SK-N-SH (cell line): ENCODE data around the gene NUP42. TPM values are rescaled to one million over a fixed set of nuclear protein-coding genes. Genes with fewer than 3 reads are reported as not detected.
"Not testable (repeated sequence)": the region's sequence is repeated elsewhere in the genome, so short reads cannot be mapped to it uniquely, and the experiment has no call there.

ENCODE experiments used
- CTCF ChIA-PET: fragments of 300-600, 350-600 bp; formaldehyde crosslinking; extraction: SDS; loops from one replicate; lab custom pipeline; 2021; lab: Yijun Ruan, JAX
- POLR2A ChIA-PET: fragments of 350-600 bp; sonication (Branson Sonifier 250); formaldehyde crosslinking; extraction: SDS; loops from one replicate; lab custom pipeline; 2020; ENCODE audit warnings: antibody characterized with exemption, inconsistent platforms; lab: Yijun Ruan, JAX
- DNase-seq: peaks from one replicate; pipeline ENCODE4 v3.0.0; 2012
- H2AFZ ChIP-seq: fragments of 200-600 bp; sonication (generic); 2 replicates; pipeline ENCODE4 v1.8.1; 2016; ENCODE audit warnings: antibody characterized with exemption, mild to moderate bottlenecking, low read depth
- H3F3A ChIP-seq: fragments of 200-600 bp; sonication (generic); replicated peaks from 2 replicates; pipeline ENCODE3; 2016; ENCODE audit warnings: antibody characterized with exemption, mild to moderate bottlenecking; ENCODE audit not compliant: insufficient read depth
- H3K27ac ChIP-seq, 2 experiments: fragments of 200-500 bp in 1 of 2; fragments of 200-600 bp in 1 of 2; sonication (Bioruptor generic) in 1 of 2; sonication (generic), shearing (Covaris generic) in 1 of 2; 2 replicates each; pipeline versions ENCODE4 v1.5.1 to v1.6.1; 2014 to 2016; ENCODE audit warnings: low read depth in 2 of 2, inconsistent platforms in 1 of 2, low read length in 1 of 2, mild to moderate bottlenecking in 1 of 2, mixed read lengths in 1 of 2
- H3K27me3 ChIP-seq: fragments of 200-600 bp; sonication (generic), shearing (Covaris generic); 2 replicates; pipeline ENCODE4 v1.6.1; 2016; ENCODE audit warnings: mixed run types; ENCODE audit not compliant: insufficient read depth
- H3K36me3 ChIP-seq, 2 experiments: fragments of 200-500 bp in 1 of 2; fragments of 200-600 bp in 1 of 2; sonication (Bioruptor generic) in 1 of 2; sonication (generic) in 1 of 2; replicated peaks in 1 of 2; 2 replicates each; pipeline versions ENCODE3 to v1.5.1; 2014 to 2016; ENCODE audit warnings: low read length in 1 of 2, mild to moderate bottlenecking in 1 of 2; ENCODE audit not compliant: insufficient read depth in 2 of 2, control insufficient read depth in 1 of 2
- H3K4me1 ChIP-seq, 2 experiments: fragments of 200-500 bp in 1 of 2; fragments of 200-600 bp in 1 of 2; sonication (Bioruptor generic) in 1 of 2; sonication (generic), shearing (Covaris generic) in 1 of 2; 2 replicates each; pipeline versions ENCODE4 v1.5.1 to v1.6.1; 2014 to 2016; ENCODE audit warnings: low read depth in 1 of 2, low read length in 1 of 2, mixed run types in 1 of 2; ENCODE audit not compliant: insufficient read depth in 2 of 2, control insufficient read depth in 1 of 2
- H3K4me2 ChIP-seq: fragments of 200-600 bp; sonication (generic), shearing (Covaris generic); 2 replicates; pipeline ENCODE4 v1.6.1; 2017; ENCODE audit warnings: mixed run types
- H3K4me3 ChIP-seq, 2 experiments: fragments of 200-500 bp in 1 of 2; fragments of 200-600 bp in 1 of 2; sonication (Bioruptor generic) in 1 of 2; sonication (generic), shearing (Covaris generic) in 1 of 2; 2 replicates each; pipeline versions ENCODE4 v1.5.1 to v1.8.1; 2014 to 2016; ENCODE audit warnings: low read depth in 2 of 2, inconsistent platforms in 1 of 2, low read length in 1 of 2, mild to moderate bottlenecking in 1 of 2, mixed read lengths in 1 of 2, moderate library complexity in 1 of 2
- H3K79me2 ChIP-seq: fragments of 200-600 bp; sonication (generic); 2 replicates; pipeline ENCODE4 v1.8.1; 2017; ENCODE audit warnings: mild to moderate bottlenecking; ENCODE audit not compliant: insufficient read depth
- H3K9ac ChIP-seq: fragments of 200-600 bp; sonication (generic); 2 replicates; pipeline ENCODE4 v1.6.1; 2017; ENCODE audit warnings: mixed run types
- H3K9me2 ChIP-seq: fragments of 200-600 bp; sonication (generic); 2 replicates; pipeline ENCODE4 v1.6.1; 2017; ENCODE audit warnings: mixed run types
- H3K9me3 ChIP-seq: fragments of 200-600 bp; sonication (generic); 2 replicates; pipeline ENCODE4 v1.6.1; 2017; ENCODE audit warnings: mixed run types, mild to moderate bottlenecking, moderate library complexity
- H4K20me1 ChIP-seq: fragments of 200-600 bp; sonication (generic); 2 replicates; pipeline ENCODE4 v1.6.1; 2017; ENCODE audit warnings: mild to moderate bottlenecking, mixed run types; ENCODE audit not compliant: insufficient read depth
- CHD2 ChIP-seq: fragments of 150-350 bp; IDR thresholded peaks from 2 replicates; pipeline ENCODE4 v1.6.1; 2018; ENCODE audit warnings: low read length; ENCODE audit not compliant: partially characterized antibody
- ELF1 ChIP-seq: IDR thresholded peaks from 2 replicates; pipeline ENCODE4 v1.4.0; 2012
- FOSL2 ChIP-seq: IDR thresholded peaks from 2 replicates; pipeline ENCODE4 v1.4.0; 2012; ENCODE audit warnings: low read depth, mild to moderate bottlenecking, moderate library complexity, borderline replicate concordance
- GATA2 ChIP-seq: sonication (generic); formaldehyde crosslinking; IDR thresholded peaks from 2 replicates; pipeline ENCODE4 v1.5.0; 2020; ENCODE audit warnings: mild to moderate bottlenecking, missing genetic modification reagents
- MEF2A ChIP-seq: IDR thresholded peaks from 2 replicates; pipeline ENCODE4 v1.4.0; 2012; ENCODE audit warnings: low read depth, borderline replicate concordance
- NFIC ChIP-seq: IDR thresholded peaks from 2 replicates; pipeline ENCODE4 v1.4.0; 2012; ENCODE audit warnings: borderline replicate concordance
- NRF1 ChIP-seq: IDR thresholded peaks from 2 replicates; pipeline ENCODE4 v1.6.1; 2012; ENCODE audit warnings: low read depth, mild to moderate bottlenecking, low read length
- POLR2AphosphoS5 ChIP-seq: IDR thresholded peaks from 2 replicates; pipeline ENCODE4 v1.6.1; 2012; ENCODE audit warnings: low read depth, low read length
- RCOR1 ChIP-seq: fragments of 150-350 bp; IDR thresholded peaks from 2 replicates; pipeline ENCODE4 v1.6.1; 2017; ENCODE audit warnings: antibody characterized with exemption, low read length
- RFX5 ChIP-seq: IDR thresholded peaks from 2 replicates; pipeline ENCODE4 v1.6.1; 2012; ENCODE audit warnings: mild to moderate bottlenecking, improper control_type of control experiment, low read length
- RXRA ChIP-seq: IDR thresholded peaks from 2 replicates; pipeline ENCODE4 v1.4.0; 2012; ENCODE audit warnings: low read depth, mild to moderate bottlenecking, borderline replicate concordance
- SIN3A ChIP-seq: IDR thresholded peaks from 2 replicates; pipeline ENCODE4 v1.6.1; 2012; ENCODE audit warnings: low read depth, mild to moderate bottlenecking, low read length, moderate library complexity, borderline replicate concordance
- SMC3 ChIP-seq: IDR thresholded peaks from 2 replicates; pipeline ENCODE4 v1.6.1; 2012; ENCODE audit warnings: low read depth, low read length, improper control_type of control experiment
- TAF1 ChIP-seq: IDR thresholded peaks from 2 replicates; pipeline ENCODE4 v1.6.1; 2012; ENCODE audit warnings: low read depth, mild to moderate bottlenecking, low read length, moderate library complexity, borderline replicate concordance
- WGBS: methylation state at CpG from one replicate; pipeline ENCODE4 v1.1.6; 2017; ENCODE audit warnings: low lambda C conversion rate; 5-methylcytosine and 5-hydroxymethylcytosine counted together
- polyA plus RNA-seq, 3 experiments: library from polyadenylated mRNA; depleted of rRNA; stranded (reverse); fragments of >200 nt; gene quantifications; 2 replicates each; pipeline ENCODE4 v1.2.3, GENCODE V29; 2012
- TF ChIP-seq, protein P1 (sequence below): fragments of 200-600 bp; sonication (generic); IDR thresholded peaks from 2 replicates; pipeline ENCODE4 v1.6.1; 2017; ENCODE audit warnings: antibody characterized with exemption, mild to moderate bottlenecking, moderate library complexity
- TF ChIP-seq, protein P2 (sequence below): IDR thresholded peaks from 2 replicates; pipeline ENCODE4; 2012
- TF ChIP-seq, protein P3 (sequence below): fragments of 150-350 bp; IDR thresholded peaks from 2 replicates; pipeline ENCODE4 v1.6.1; 2017; ENCODE audit warnings: antibody characterized with exemption, low read length, low read depth, borderline replicate concordance
- TF ChIP-seq, protein P4 (sequence below): IDR thresholded peaks from 2 replicates; pipeline ENCODE4 v1.4.0; 2012; ENCODE audit warnings: low read depth
- TF ChIP-seq, protein P5 (sequence below): fragments of 150-350 bp; IDR thresholded peaks from 2 replicates; pipeline ENCODE4 v1.6.1; 2016; ENCODE audit warnings: mild to moderate bottlenecking, low read depth, low read length

Gene NUP42
- polyA plus RNA-seq, 1 of the 3 experiments (the other 2 are of a cell fraction) = 22.7 TPM

DNA sequence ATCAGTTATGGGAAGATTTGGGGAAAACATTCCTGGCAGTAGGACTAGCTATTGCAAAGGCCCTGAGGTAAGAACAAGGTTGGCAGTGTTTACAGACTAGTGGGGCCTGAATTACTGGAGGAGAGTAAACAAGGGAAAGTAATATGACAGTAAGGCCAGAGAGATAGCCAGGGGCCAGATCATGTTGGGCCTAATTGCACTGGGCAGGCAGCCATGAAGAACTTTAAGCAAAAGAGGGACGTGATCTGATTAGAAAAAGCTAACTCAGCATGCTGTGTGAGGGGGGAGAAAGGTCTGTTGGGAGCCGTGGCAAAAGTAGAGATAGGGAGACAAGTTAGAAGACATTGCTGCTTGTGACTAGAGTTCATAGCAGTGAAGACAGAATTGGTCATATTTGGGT is 9.2 kb downstream of the NUP42 start (continued):
- TF ChIP-seq, protein P1, sequence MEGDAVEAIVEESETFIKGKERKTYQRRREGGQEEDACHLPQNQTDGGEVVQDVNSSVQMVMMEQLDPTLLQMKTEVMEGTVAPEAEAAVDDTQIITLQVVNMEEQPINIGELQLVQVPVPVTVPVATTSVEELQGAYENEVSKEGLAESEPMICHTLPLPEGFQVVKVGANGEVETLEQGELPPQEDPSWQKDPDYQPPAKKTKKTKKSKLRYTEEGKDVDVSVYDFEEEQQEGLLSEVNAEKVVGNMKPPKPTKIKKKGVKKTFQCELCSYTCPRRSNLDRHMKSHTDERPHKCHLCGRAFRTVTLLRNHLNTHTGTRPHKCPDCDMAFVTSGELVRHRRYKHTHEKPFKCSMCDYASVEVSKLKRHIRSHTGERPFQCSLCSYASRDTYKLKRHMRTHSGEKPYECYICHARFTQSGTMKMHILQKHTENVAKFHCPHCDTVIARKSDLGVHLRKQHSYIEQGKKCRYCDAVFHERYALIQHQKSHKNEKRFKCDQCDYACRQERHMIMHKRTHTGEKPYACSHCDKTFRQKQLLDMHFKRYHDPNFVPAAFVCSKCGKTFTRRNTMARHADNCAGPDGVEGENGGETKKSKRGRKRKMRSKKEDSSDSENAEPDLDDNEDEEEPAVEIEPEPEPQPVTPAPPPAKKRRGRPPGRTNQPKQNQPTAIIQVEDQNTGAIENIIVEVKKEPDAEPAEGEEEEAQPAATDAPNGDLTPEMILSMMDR = no peak
- TF ChIP-seq NRF1 (no peak), TAF1 (no peak), RFX5 (no peak), NFIC (no peak), SMC3 (no peak), GATA2 (peak; percentile 87), RCOR1 (peak; percentile 89), FOSL2 (no peak), RXRA (no peak), ELF1 (no peak), CHD2 (peak; percentile 72), POLR2AphosphoS5 (no peak), SIN3A (no peak), MEF2A (no peak)
- TF ChIP-seq, protein P2, sequence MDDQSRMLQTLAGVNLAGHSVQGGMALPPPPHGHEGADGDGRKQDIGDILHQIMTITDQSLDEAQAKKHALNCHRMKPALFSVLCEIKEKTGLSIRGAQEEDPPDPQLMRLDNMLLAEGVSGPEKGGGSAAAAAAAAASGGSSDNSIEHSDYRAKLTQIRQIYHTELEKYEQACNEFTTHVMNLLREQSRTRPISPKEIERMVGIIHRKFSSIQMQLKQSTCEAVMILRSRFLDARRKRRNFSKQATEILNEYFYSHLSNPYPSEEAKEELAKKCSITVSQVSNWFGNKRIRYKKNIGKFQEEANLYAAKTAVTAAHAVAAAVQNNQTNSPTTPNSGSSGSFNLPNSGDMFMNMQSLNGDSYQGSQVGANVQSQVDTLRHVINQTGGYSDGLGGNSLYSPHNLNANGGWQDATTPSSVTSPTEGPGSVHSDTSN = no peak
- TF ChIP-seq, protein P3, sequence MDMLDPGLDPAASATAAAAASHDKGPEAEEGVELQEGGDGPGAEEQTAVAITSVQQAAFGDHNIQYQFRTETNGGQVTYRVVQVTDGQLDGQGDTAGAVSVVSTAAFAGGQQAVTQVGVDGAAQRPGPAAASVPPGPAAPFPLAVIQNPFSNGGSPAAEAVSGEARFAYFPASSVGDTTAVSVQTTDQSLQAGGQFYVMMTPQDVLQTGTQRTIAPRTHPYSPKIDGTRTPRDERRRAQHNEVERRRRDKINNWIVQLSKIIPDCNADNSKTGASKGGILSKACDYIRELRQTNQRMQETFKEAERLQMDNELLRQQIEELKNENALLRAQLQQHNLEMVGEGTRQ = no peak
- TF ChIP-seq, protein P4, sequence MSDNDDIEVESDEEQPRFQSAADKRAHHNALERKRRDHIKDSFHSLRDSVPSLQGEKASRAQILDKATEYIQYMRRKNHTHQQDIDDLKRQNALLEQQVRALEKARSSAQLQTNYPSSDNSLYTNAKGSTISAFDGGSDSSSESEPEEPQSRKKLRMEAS = no peak
- TF ChIP-seq, protein P5, sequence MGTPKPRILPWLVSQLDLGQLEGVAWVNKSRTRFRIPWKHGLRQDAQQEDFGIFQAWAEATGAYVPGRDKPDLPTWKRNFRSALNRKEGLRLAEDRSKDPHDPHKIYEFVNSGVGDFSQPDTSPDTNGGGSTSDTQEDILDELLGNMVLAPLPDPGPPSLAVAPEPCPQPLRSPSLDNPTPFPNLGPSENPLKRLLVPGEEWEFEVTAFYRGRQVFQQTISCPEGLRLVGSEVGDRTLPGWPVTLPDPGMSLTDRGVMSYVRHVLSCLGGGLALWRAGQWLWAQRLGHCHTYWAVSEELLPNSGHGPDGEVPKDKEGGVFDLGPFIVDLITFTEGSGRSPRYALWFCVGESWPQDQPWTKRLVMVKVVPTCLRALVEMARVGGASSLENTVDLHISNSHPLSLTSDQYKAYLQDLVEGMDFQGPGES = no peak

DNA sequence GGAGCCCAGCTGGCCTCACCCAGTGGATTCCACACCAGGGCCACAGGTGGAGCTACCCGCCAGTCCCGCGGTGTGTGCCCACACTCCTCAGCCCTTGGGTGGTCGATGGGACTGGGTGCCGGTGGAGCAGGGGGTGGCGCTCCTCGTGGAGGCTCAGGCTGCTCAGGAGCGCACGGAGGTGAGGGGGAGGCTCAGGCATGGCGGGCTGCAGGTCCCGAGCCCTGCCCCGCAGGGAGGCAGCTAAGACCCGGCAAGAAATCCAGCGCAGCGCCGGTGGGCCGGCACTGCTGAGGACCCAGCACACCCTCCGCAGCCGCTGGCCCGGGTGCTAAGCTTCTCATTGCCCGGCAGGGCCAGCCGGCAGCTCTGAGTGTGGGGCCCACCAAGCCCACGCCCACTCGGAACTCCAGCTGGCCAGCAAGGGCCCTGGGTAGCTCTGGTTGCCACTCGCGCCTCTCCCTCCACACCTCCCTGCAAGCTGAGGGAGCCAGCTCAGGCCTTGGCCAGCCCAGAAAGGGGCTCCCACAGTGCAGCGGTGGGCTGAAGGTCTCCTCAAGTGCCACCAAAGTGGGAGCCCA is 11.9 kb downstream of the NUP42 start:
- H3K4me2 ChIP-seq, H3K4me3 ChIP-seq, H2AFZ ChIP-seq, DNase-seq, H3F3A ChIP-seq, H3K27ac ChIP-seq, H3K9me2 ChIP-seq, H3K9me3 ChIP-seq, H3K9ac ChIP-seq, H4K20me1 ChIP-seq, H3K27me3 ChIP-seq: not testable (repeated sequence)
- 98% methylated on average over 15 of the region's 27 CpGs for WGBS
- Histone ChIP-seq H3K36me3 (peaks cover 41 to 56% of the 10 kb centered on the region in 2 experiments), H3K79me2 (peaks cover 17% of the 10 kb centered on the region; the same call in 1 of the 2 replicates), H3K4me1 (peaks cover 0 to 14% of the 10 kb centered on the region in 2 experiments; a peak in 2 of 4 replicates)
- CTCF ChIA-PET = interaction anchor here (0.7 to 1.6 kb wide), 2 partner anchors 9 to 82 kb away, joined by 3 to 10 read pairs; no protein-coding TSS in a partner anchor
- POLR2A ChIA-PET = interaction anchor here (1.3 kb wide), 1 partner anchor 9 kb away, joined by 5 read pairs; no protein-coding TSS in a partner anchor
